ENCODE measurements around the gene ASTN2.
"Not testable (repeated sequence)": the region's sequence is repeated elsewhere in the genome, so short reads cannot be mapped to it uniquely, and the experiment has no call there.

ASTN2 gene

DNA sequence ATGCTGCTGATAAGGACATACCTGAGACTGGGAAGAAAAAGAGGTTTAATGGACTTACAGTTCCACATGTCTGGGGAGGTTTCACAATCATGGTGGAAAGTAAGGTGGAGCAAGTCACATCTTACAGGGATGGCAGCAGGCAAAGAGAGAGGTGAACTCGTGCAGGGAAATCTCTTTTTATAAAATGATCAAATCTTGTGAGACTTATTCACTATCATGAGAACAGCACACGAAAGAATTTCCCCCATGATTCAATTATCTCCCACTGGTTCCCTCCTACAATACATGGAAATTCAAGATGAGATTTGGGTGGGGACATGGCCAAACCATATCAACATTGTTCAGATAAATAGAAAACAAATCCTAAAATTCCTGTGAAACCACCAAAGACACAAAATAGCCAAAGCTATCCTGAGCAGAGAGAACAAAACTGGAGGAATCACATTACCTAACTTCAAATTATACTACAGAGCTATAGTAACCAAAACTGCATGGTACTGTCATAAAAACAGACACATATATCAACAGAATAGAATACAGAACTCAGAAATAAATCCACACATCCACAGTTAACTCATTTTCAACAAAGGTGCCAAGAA lies 958.3 kb downstream of the ASTN2 start:
- no peak overlapping the region for H3K4me3 ChIP-seq (replicated peaks; ENCODE audit: low read depth, low read length)
- TF ChIP-seq CTCF (IDR thresholded peaks at IDR 0.05; ENCODE audit: low read depth, low read length, missing control alignments): no peak
- no peak for DNase-seq (ENCODE audit: extremely low read depth, low read depth)

DNA sequence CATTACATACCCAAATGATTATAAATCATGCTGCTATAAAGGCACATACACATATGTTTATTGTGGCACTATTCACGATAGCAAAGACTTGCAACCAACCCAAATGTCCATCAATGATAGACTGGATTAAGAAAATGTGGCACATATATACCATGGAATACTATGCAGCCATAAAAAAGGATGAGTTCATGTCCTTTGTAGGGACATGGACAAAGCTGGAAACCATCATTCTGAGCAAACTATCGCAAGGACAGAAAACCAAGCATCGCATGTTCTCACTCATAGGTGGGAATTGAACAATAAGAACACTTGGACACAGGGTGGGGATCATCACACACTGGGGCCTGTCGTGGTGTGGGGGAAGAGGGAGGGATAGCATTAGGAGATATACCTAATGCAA lies 960.3 kb downstream of the ASTN2 start:
- not testable (repeated sequence) for H3K4me3 ChIP-seq (replicated peaks; ENCODE audit: low read depth, low read length); DNase-seq (ENCODE audit: extremely low read depth, low read depth)

GRCh38 chr9:116453785-116454184 lies 961.1 kb downstream of the ASTN2 start:
- TF ChIP-seq CTCF (IDR thresholded peaks at IDR 0.05; ENCODE audit: low read depth, low read length, missing control alignments): no peak
- no peak overlapping the region for H3K4me3 ChIP-seq (replicated peaks; ENCODE audit: low read depth, low read length)

DNA sequence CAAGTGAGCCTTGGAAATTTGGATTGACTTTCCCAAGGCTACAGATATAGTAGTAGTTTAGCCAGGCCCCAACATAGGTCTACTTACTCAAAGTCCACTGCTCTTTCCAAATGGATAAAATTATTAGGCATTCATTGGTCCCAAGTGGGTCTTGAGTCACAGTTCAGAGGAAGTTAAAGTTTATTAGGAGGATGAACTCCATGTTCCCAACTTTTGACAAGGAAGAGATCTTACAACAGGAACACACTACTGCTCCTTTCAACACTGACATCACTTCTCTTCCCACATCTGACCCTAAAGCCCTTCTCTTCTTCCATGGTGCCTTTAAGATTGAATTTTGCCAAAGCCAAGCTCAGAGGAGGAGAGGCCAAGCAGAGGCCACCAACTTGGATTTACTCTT lies 962.2 kb downstream of the ASTN2 start:
- no peak for DNase-seq (ENCODE audit: extremely low read depth, low read depth)
- H3K4me3 ChIP-seq (replicated peaks; ENCODE audit: low read depth, low read length): no peak overlapping the region
- TF ChIP-seq CTCF (IDR thresholded peaks at IDR 0.05; ENCODE audit: low read depth, low read length, missing control alignments): no peak

More at GRCh38 chr9:116453785-116454184, 961.1 kb downstream of the ASTN2 start:
- no peak for DNase-seq (ENCODE audit: extremely low read depth, low read depth)

- no peak for DNase-seq (ENCODE audit: extremely low read depth, low read depth)
- no peak for TF ChIP-seq CTCF (IDR thresholded peaks at IDR 0.05; ENCODE audit: low read depth, low read length, missing control alignments)
- no peak overlapping the region for H3K4me3 ChIP-seq (replicated peaks; ENCODE audit: low read depth, low read length)
Observed at GRCh38 chr9:116452227-116452626, 962.6 kb downstream of the ASTN2 start.

DNA sequence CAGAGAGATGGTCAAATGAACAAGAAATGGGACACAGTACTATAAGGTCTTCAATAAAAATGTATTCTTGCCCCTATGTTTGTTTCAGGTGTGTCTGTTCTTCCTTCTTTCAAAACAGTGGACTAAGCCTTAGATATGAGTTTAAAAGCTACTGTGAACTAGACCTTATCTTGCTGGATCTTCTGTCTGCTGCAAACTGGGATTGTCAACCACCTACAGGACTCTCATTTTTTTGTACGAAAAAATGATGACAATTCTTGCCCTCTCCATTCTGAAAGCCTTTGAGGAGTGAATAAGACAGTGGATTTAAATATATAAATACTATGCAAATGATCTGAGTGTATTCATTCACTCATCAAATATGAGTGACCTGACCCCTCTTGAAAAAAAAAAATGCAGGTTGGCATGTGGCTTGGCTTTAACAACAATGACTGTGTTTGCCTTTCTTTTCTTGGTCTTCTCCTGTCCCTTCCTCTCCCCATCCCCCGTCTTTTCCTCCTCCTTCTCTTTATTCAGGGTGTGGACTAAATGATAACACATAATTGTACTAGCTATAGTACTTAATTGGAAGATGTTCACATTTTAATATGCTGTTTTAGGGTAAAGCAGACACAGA lies 963.2 kb downstream of the ASTN2 start:
- no peak overlapping the region for H3K4me3 ChIP-seq (replicated peaks; ENCODE audit: low read depth, low read length)
- no peak for TF ChIP-seq CTCF (IDR thresholded peaks at IDR 0.05; ENCODE audit: low read depth, low read length, missing control alignments)
- no peak for DNase-seq (ENCODE audit: extremely low read depth, low read depth)

- TF ChIP-seq CTCF (IDR thresholded peaks at IDR 0.05; ENCODE audit: low read depth, low read length, missing control alignments): no peak
- no peak for DNase-seq (ENCODE audit: extremely low read depth, low read depth)
- H3K4me3 ChIP-seq (replicated peaks; ENCODE audit: low read depth, low read length): no peak overlapping the region
Observed at GRCh38 chr9:116450378-116451139, 964.3 kb downstream of the ASTN2 start.

Measured in HFF-Myc (cell line).